Mononuclear cell (primary cell): Measurements from ENCODE around the gene SGTA. TPM values are rescaled to one million over a fixed set of nuclear protein-coding genes. Genes with fewer than 3 reads are reported as not detected.

Experiments used
- H3K27me3 ChIP-seq: 2 replicates; pipeline ENCODE4 v1.6.0; 2011; ENCODE audit warnings: low read length, control low read depth; ENCODE audit not compliant: insufficient read depth
- H3K4me1 ChIP-seq: 2 replicates; pipeline ENCODE4 v1.5.1; 2011; ENCODE audit warnings: mild to moderate bottlenecking, low read length, control low read depth; ENCODE audit not compliant: insufficient read depth
- H3K4me3 ChIP-seq: 2 replicates; pipeline ENCODE4 v1.5.1; 2011; ENCODE audit warnings: mild to moderate bottlenecking, low read length, moderate library complexity
- H3K9me3 ChIP-seq: 2 replicates; pipeline ENCODE4 v1.5.1; 2011; ENCODE audit warnings: low read depth, mild to moderate bottlenecking, control low read depth, low read length
- total RNA-seq: library from RNA; depleted of rRNA; stranded (reverse); fragments of >200 nt; gene quantifications from one replicate; pipeline ENCODE4 v1.2.3, GENCODE V29; 2012

The SGTA gene
- total RNA-seq, 1 donor = 23.0 TPM

DNA sequence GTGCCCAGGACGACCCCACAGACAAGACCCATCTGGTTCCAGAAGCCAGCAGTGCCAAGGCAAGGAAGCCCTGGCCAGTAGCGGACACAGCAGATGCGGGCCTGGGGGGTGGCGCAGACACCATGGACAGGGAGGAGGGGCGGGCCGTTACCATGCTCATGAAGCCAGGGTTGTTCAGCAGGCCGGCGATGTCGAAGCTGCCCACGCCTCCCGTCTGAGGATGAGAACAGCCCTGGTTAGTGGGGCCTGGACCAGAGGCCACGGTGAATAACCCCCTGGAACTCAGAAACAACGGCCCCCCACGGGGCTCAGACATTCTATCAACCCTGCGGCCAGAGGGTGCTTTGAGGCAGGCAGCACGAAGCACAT is 21.8 kb downstream of the SGTA start:
- Histone ChIP-seq H3K4me1 (no peaks in the 10 kb centered on the region), H3K4me3 (no peak overlapping the region), H3K27me3 (no peaks in the 10 kb centered on the region), H3K9me3 (no peaks in the 10 kb centered on the region)

DNA sequence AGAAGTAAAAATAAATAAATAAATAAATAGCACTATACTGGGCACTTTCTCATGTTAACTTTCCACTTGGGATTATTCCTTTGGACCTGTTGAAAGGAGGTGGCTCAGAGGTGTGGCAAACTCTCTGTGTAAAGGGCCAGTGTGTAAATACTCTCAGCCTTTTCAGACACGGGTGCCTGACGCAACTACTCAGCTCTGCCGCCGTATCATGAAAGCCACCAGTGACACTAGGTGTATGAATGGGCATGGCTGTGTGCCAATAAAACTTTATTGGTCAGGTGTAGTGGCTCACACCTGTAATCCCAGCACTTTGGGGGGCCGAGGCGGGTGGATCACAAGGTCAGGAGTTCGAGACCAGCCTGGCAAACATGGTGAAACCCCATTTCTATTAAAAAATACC is 23.1 kb downstream of the SGTA start:
- Histone ChIP-seq H3K9me3 (no peaks in the 10 kb centered on the region), H3K4me3 (no peak overlapping the region), H3K27me3 (no peaks in the 10 kb centered on the region), H3K4me1 (no peaks in the 10 kb centered on the region)

DNA sequence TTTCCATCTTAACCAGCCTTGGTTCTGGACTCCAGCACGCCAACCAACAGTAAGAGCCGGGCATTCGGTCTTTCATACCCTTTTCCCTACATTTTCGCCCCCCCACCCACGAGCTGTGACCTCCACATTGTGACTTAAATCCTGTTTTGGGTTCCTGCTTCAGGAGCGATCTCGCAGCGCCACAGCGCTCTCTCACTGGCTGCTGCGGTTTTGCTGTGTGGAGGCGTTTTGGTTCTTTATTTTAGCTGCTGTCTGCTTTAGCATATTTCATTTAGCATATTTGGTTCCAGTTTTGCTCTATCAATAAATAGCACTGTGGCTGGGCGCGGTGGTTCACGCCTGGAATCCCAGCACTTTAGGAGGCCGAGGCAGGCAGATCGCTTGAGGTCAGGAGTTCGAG is 23.7 kb downstream of the SGTA start:
- Histone ChIP-seq H3K27me3 (no peaks in the 10 kb centered on the region), H3K4me3 (no peak overlapping the region), H3K9me3 (no peaks in the 10 kb centered on the region), H3K4me1 (no peaks in the 10 kb centered on the region)

DNA sequence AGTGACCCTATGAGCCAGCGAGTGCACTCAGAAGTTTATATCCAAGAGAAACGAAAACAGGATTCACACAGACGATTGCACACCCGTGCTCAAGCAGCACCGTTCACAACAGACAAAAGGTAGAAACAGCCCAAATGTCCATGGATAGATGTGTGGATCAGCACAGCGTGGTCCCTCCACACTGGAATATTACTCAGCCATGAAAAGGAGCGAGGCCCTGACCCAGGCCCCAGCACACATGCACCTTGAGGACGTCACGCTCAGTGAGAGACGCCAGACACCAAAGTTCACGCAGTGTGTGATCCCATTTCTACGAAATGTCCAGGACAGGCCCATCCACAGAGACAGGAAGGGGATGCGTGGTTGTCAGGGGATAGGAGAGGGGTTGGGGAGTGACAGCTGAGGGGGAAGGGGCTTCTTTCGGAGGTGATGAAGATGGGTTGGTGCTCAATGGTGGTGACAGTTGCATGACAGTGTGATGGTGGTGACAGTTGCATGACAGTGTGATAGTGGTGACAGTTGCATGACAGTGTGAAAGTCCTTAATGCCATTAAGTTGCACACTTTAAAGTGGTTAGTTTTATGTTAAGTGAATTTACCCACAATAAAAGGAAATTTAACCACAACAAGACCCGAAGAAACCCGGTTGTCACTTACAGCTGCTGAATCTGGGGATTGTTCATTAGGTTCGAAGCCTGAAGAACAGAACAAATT is 24.3 kb downstream of the SGTA start:
- H3K4me1 ChIP-seq = no peaks in the 10 kb centered on the region

DNA sequence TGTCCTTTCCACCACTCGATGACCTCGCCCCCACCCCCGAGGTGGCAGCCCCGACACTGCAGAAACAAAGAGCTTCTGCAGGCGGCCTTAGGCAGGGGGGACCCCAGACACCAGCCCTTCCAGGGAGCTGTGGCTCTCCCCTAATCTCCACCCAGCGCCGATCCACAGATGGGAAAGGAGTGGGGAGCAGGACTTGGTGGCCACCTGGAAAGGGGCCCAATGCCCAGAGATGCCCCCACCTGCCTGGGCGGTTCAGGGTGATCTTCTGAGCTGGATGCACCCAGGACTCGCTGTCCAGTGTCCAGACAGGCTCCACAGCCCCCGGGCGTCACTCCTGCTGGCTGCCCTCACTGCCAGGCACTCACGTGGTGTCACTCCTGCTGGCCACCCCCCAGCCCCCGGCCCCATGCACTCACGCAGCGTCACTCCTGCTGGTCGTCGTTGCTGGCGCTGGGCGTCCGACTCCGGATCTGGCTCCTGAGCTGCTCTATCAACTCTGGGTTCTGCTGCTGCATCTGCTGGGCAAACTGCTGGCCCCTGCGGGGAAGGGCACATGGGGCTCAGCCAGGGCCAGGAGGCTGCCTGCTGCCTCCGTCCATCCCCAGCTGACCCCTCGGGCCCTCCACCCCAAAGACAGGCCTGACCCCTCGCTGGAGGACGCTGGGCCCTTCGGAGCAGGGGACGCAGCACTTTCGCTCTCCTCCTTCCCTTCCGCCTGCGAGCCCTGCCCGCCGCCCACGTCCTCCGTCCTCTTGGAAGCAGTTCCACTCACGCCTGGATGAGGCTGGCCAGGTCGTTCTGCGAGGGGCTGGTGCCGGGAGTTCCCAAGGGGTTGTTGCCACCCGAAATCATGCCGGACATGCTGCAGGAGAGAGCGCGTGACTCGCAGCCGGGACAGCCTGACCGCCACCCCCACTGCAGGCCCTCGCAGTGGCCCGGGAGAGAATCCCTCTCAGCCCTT is 25.9 kb downstream of the SGTA start:
- Histone ChIP-seq H3K4me3 (no peak overlapping the region), H3K9me3 (no peaks in the 10 kb centered on the region), H3K4me1 (no peaks in the 10 kb centered on the region), H3K27me3 (no peaks in the 10 kb centered on the region)

More for the DNA sequence above, 24.3 kb downstream of the SGTA start:
- no peaks in the 10 kb centered on the region for H3K9me3 ChIP-seq
- H3K4me3 ChIP-seq = no peak overlapping the region
- H3K27me3 ChIP-seq = no peaks in the 10 kb centered on the region

DNA sequence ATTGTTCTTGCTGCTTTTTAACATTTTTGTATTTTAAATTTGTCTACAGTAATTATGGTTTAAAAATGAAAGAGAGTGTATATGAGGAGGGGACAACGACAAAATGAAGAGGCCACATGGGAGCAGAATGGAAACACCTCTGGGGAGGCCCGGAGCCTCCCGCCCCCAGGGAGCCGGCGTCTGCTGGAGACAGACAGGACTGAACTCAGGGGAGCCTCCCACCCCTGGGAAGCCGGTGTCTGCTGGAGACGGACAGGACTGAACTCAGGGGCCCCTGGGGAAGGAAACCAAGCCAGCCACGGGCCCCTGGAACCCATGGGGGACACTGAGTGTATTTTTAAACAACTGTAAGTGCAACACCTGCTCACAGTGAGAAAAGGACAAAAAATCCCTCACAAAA is 26.6 kb downstream of the SGTA start:
- Histone ChIP-seq H3K4me3 (no peak overlapping the region), H3K27me3 (no peaks in the 10 kb centered on the region), H3K9me3 (no peaks in the 10 kb centered on the region), H3K4me1 (no peaks in the 10 kb centered on the region)

DNA sequence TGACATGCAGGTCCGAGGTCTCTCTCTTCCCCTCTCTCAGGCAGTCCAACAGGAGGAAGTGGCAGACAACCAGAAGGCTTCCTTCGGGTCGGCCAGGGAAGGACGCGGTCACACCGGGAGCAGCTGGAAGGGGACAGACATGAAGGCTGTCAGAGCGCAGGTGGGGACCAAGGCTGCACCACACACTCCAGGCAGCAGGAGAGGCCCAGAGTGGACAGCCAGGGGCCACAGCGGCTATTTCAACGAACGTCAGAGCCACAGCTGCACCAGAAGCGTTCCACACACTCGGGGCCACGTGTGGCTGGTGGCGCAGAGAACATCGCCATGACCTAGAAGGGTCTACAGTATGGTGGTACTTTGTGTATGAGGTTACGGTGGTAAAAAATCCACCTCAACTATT is 27.3 kb downstream of the SGTA start:
- Histone ChIP-seq H3K9me3 (no peaks in the 10 kb centered on the region), H3K27me3 (no peaks in the 10 kb centered on the region), H3K4me1 (no peaks in the 10 kb centered on the region)

DNA sequence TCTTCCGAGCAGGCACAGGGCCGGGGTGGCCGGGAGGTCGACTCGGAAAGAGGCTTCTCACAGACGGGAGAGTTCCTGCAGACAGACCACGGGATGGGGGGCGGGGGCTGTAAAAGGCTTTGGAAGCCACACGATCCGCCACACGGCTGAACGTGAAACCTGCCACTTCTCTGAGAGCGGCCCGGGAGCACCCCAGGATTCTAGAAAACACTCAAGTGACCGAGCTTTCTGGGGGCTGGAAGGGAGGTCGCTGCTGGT is 27.7 kb downstream of the SGTA start:
- no peak overlapping the region for H3K4me3 ChIP-seq
- no peaks in the 10 kb centered on the region for H3K9me3 ChIP-seq
- no peaks in the 10 kb centered on the region for H3K27me3 ChIP-seq
- no peaks in the 10 kb centered on the region for H3K4me1 ChIP-seq

More for the DNA sequence above, 27.3 kb downstream of the SGTA start:
- no peak overlapping the region for H3K4me3 ChIP-seq

DNA sequence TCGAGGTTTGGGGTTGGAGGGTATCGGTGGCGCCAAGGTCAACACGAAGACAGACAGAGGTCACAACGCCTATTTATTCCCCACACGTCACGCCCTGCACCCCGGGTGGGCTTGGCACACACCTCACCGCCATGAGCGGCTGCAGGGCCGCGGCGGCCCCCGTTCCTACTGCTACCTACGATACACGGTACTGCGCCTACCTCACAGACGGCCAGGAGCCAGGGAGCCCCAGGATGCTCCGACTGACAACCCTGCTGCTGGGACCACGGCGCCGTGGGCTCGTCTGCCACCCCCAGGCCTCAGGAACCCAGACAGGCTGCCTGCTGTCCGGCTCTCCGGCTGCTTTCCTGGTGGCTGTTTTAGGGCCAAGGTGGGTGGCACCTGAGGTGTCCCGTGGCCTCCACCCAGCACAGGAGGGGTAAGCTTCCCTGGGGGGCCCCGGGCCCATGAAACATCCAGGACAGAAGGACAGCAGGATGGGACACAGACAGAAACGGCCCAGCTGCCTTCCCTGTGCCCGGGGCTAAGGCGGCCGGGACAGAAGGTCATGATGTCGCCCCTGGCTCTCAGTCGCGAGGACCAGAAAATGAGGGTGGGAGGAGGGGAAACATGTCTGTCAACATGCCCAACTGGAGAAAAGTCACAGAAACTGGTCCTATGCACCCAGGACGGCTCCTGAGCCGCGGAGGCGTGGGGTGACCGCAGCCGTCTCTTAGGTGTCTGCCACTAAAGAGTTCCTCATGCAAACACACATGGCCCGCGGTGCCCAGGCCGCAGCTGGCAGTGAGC is 28.2 kb downstream of the SGTA start:
- no peaks in the 10 kb centered on the region for H3K27me3 ChIP-seq
- no peak overlapping the region for H3K4me3 ChIP-seq
- H3K9me3 ChIP-seq = no peaks in the 10 kb centered on the region
- H3K4me1 ChIP-seq = no peaks in the 10 kb centered on the region

DNA sequence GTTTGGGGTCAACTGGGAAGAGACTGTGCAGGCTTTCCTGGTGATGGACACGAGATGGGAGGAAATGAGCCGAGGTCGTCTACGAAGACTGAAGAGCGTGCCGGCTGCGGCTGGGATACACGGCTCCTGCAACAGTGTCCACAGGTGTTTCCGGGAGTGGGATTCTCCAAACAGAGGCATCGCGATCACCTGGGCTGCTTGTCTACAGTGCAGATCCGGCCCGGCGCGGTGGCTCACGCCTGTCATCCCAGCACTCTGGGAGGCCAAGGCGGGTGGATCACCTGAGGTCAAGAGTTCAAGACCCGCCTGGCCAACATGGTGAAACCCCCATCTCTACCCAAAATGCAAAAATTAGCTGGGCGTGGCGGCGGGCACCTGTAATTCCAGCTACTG is 31.6 kb downstream of the SGTA start:
- Histone ChIP-seq H3K27me3 (no peaks in the 10 kb centered on the region), H3K4me3 (no peak overlapping the region), H3K9me3 (no peaks in the 10 kb centered on the region), H3K4me1 (peaks cover 6% of the 10 kb centered on the region)

DNA sequence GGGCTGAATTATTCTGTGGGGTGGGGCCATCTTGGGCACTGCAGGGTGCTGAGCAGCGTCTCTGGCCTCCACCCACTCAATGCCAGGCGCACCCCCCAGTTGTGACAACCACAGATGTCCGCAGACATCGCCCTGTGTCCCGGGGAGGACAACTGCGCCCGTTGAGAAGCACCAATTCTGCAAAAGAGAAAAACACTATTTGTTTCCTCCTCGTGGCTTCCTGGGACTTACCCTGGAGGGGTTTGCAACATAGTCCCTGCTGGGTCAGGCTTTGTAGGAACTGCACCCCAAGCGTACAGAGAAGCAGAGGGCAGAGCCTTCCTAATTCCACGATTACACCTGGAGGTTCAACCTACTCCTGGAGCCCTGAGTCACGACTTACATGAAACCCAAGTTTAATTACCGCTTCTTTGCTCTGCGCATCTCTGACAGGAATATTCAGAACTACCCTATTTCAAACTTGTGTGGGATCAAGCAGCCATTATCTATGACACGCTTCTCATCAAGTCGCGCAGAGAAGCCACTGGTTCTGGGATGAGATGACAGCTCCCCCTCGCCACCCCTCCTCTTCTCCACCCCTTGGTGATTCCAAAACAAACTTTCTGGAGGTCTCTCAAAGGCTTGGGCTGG is 32.1 kb downstream of the SGTA start:
- no peaks in the 10 kb centered on the region for H3K9me3 ChIP-seq
- H3K4me3 ChIP-seq = no peak overlapping the region
- H3K4me1 ChIP-seq = peaks cover 6% of the 10 kb centered on the region
- no peaks in the 10 kb centered on the region for H3K27me3 ChIP-seq

DNA sequence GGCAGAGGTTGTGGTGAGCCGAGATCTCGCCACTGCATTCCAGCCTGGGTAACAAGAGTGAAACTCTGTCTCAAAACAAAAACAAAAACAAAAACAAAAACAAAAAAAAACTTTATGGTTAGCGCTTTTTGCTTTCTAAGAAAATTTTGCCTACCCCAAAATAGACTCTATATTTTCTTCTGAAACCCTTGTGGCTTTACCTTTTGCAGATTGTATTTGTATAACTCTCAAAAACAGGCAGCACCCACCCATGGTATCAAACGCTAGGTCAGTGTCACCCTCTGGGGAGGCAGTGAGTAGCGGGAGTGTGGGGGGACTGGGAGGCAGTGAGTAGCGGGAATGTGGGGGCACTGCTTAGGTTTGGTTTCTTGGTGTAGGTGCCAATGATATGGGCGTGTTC is 35.7 kb downstream of the SGTA start:
- Histone ChIP-seq H3K4me1 (peaks cover 6% of the 10 kb centered on the region), H3K4me3 (no peak overlapping the region), H3K9me3 (no peaks in the 10 kb centered on the region), H3K27me3 (no peaks in the 10 kb centered on the region)

DNA sequence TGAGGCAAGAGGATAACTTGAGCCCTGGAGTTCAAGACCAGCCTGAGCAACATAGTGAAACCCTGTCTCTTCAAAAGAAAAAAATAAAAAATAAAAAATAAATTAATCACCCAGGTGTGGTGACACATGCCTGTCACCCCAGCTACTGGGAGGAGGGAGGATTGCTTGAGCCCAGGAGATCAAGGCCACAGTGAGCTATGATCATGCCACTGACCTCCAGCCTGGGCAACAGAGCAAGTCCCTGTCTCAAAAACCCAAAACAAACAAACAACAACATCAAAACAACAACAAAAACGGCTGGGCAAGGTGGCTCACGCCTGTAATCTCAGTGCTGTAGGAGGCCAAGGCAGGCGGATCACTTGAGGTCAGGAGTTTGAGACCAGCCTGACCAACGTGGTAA is 39.0 kb downstream of the SGTA start:
- Histone ChIP-seq H3K9me3 (no peaks in the 10 kb centered on the region), H3K27me3 (no peaks in the 10 kb centered on the region), H3K4me3 (no peak overlapping the region), H3K4me1 (peaks cover 8% of the 10 kb centered on the region)

DNA sequence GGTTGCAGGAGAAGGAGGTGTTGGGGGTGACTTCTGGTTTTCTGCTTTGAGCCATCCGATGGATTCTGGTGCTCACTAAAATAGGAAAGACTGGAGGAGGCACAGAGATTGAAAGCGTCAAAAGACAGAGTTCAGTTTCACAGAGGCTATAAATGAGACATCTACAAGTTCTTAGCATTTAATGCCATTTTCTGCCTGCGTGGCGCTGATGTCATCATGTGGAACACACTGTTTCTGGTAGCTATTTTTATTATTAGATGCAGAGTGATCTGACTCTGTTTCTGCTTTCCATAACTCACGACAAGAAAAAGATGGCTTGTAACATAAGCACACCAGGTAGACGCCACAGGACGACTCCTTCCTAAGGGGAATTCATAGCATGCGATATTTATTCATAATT is 40.0 kb downstream of the SGTA start:
- Histone ChIP-seq H3K4me3 (no peak overlapping the region), H3K27me3 (no peaks in the 10 kb centered on the region), H3K9me3 (no peaks in the 10 kb centered on the region), H3K4me1 (peaks cover 14% of the 10 kb centered on the region)

DNA sequence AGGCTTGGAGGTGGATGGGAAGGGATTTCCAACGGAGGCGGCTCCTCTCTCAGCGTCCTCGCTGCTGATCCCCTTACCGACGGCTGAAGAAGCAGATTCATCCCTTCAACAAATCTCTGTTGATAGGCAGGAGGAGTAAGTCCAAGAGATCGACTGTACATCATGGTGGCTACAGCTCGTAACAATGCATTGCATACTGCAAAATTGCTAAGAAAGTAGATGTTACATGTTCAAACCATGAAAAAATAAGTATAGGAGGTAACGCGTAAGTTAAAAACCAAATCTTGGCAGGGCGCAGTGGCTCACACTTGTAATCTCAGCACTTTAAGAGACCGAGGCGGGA is 42.8 kb downstream of the SGTA start:
- peaks cover 32% of the 10 kb centered on the region for H3K4me1 ChIP-seq
- no peaks in the 10 kb centered on the region for H3K9me3 ChIP-seq
- H3K27me3 ChIP-seq = no peaks in the 10 kb centered on the region
- H3K4me3 ChIP-seq = no peak overlapping the region
